Measurements from ENCODE around the gene BATF3. TPM values are rescaled to one million over a fixed set of nuclear protein-coding genes. Genes with fewer than 3 reads are reported as not detected.
"Not testable (repeated sequence)": the region's sequence is repeated elsewhere in the genome, so short reads cannot be mapped to it uniquely, and the experiment has no call there.

BATF3 gene
- total and polyA plus RNA-seq, 8 donors: 1.1 to 6.9 (median 4.1) TPM; not detected in 3

DNA sequence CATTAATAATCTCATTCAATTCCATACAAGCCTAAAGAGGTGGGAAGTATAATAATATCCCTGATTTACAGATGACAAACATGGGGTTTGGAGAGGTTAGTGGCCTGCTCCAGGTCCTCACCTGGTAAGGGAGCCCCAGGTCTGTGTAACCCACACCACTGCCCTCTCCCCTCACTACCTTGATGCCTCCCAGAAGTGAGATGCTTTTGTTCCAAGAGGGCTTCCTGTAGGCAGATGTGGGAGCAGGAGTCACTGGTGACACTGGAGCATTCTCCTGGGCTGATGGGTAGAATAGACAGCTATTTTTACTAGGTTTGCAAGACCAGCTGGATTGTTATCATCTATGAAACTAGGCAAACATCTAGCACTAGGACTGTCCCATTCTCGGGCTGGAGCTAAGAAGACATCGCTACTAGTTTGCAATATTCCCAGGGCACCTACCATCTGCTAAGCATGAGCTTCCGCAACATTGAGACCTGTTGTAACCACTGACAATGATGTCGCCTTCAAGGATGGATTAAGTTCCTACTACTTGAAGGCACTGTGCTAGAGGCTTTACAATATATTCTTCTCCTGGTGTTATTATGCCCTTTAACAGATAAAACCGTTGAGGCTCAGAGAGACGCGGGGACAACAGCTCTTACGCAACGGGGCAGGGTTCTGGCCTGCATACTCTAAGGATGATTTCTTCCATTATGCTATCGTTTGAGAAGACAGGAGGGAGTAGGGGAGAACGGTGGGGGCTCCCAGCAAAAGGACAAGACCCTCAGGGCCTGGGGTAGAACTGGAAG, 35.0 kb downstream of the BATF3 start:
- peak overlapping the region in 1 of 5 donors; percentile 82 for H3K27ac ChIP-seq
- TF ChIP-seq CTCF (IDR thresholded peaks at IDR 0.05): no peak
- DNase-seq: no peak
- WGBS, 5 donors: 64 to 72% (median 66%) methylated on average over 11 of the region's 11 CpGs
- H3K4me3 ChIP-seq: no peak overlapping the region
- no peaks in the 10 kb centered on the region for H3K27me3 ChIP-seq
- intact Hi-C loops (cut with DNase I; ENCODE audit: low total_unique reads): no loop called here
- peaks cover 0 to 37% (median 20%) of the 10 kb centered on the region in 4 donors for H3K4me1 ChIP-seq
- H3K9me3 ChIP-seq: no peaks in the 10 kb centered on the region
- no peaks in the 10 kb centered on the region for H3K36me3 ChIP-seq

- H3K4me3 ChIP-seq; H3K4me1 ChIP-seq; H3K9me3 ChIP-seq; DNase-seq; H3K36me3 ChIP-seq; intact Hi-C loops (cut with DNase I; ENCODE audit: low total_unique reads); H3K27ac ChIP-seq; H3K27me3 ChIP-seq: not testable (repeated sequence)
- 38 to 55% (median 42%) methylated on average over 7 of the region's 7 CpGs for WGBS, 5 donors
Measured at GRCh38 chr1:212658250-212658649, 41.4 kb downstream of the BATF3 start.

DNA sequence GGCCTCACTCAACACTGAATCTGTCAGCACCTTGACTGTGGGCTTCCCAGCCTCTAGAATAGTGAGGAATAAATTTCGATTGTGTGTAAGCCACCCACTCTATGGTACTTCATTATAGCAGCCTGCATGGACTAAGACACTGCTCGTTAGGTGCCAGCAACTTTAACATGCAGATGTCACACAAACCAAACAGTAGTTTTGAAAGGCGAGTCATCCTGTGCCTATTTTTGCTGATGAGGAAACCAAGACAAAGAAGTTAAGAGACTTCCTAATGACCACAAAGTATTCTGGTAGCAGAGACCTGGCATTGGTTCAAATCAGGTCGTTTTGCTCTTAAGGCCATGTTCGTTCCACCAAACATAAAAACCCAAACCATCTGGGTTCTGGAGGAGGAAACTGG, 42.9 kb downstream of the BATF3 start:
- H3K4me3 ChIP-seq: no peak overlapping the region
- intact Hi-C loops (cut with DNase I; ENCODE audit: low total_unique reads): no loop called here
- 60 to 86% (median 82%) methylated on average over 5 of the region's 5 CpGs for WGBS, 5 donors

GRCh38 chr1:212655668-212656440, 43.8 kb downstream of the BATF3 start:
- no peak overlapping the region for H3K4me3 ChIP-seq
- DNase-seq: no peak
- 75 to 86% (median 79%) methylated on average over 6 of the region's 6 CpGs for WGBS, 5 donors
- no peaks in the 10 kb centered on the region for H3K9me3 ChIP-seq
- no peaks in the 10 kb centered on the region for H3K27me3 ChIP-seq
- no peaks in the 10 kb centered on the region for H3K36me3 ChIP-seq
- no peaks in the 10 kb centered on the region for H3K4me1 ChIP-seq
- no peak overlapping the region for H3K27ac ChIP-seq
- intact Hi-C loops (cut with DNase I; ENCODE audit: low total_unique reads): no loop called here
- no peak for TF ChIP-seq POLR2A (IDR thresholded peaks at IDR 0.05)
- TF ChIP-seq CTCF (IDR thresholded peaks at IDR 0.05): no peak
- no peak for TF ChIP-seq POLR2AphosphoS5 (IDR thresholded peaks at IDR 0.05)
- no peak for TF ChIP-seq EP300 (IDR thresholded peaks at IDR 0.05)

More for the DNA sequence above, 42.9 kb downstream of the BATF3 start:
- Histone ChIP-seq H3K27me3 (no peaks in the 10 kb centered on the region), H3K9me3 (no peaks in the 10 kb centered on the region), H3K27ac (no peak overlapping the region), H3K4me1 (no peaks in the 10 kb centered on the region), H3K36me3 (no peaks in the 10 kb centered on the region)
- no peak for DNase-seq
- no peak for TF ChIP-seq POLR2A (IDR thresholded peaks at IDR 0.05)
- no peak for TF ChIP-seq CTCF (IDR thresholded peaks at IDR 0.05)
- no peak for TF ChIP-seq EP300 (IDR thresholded peaks at IDR 0.05)
- TF ChIP-seq POLR2AphosphoS5 (IDR thresholded peaks at IDR 0.05): no peak

DNA sequence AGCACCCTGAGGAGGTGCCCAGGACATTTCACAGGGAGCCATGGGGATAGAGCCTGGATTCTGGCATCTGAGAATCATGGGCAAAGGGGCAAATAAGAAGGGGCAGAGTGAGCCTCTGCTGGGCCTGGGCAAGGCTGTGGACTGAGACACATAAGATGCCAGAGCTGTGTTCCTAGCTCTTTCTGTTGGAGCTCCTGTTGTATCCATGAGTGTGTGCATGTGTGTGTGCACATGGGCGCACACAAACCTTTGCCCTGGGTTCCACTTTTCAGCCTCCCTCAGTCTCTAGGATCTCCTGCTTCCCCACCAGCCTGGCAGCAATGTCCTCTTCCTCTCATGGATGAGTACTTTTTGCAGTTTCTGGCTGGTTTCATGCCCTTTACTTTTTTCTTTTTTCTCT, 47.0 kb downstream of the BATF3 start:
- 91 to 100% (median 97%) methylated on average over 1 of the region's 1 CpG for WGBS, 5 donors
- intact Hi-C loops (cut with DNase I; ENCODE audit: low total_unique reads): no loop called here
- Histone ChIP-seq H3K27ac (no peak overlapping the region), H3K36me3 (no peaks in the 10 kb centered on the region), H3K27me3 (no peaks in the 10 kb centered on the region), H3K9me3 (no peaks in the 10 kb centered on the region), H3K4me1 (no peaks in the 10 kb centered on the region), H3K4me3 (no peak overlapping the region)
- DNase-seq: no peak
- TF ChIP-seq CTCF (IDR thresholded peaks at IDR 0.05) (no peak), EP300 (IDR thresholded peaks at IDR 0.05) (no peak), POLR2A (IDR thresholded peaks at IDR 0.05) (no peak), POLR2AphosphoS5 (IDR thresholded peaks at IDR 0.05) (no peak)
